Mucosa of rectum (tissue), 2 donors: ENCODE measurements around the gene AMFR.
"Not testable (repeated sequence)": the region's sequence is repeated elsewhere in the genome, so short reads cannot be mapped to it uniquely, and the experiment has no call there.

Experiments
- H3K27ac ChIP-seq, 2 donors: one replicate each; pipeline ENCODE4 v1.7.0; 2013; ENCODE audit warnings: inconsistent platforms in 2 of 2, low read depth in 2 of 2, low read length in 2 of 2
- H3K27me3 ChIP-seq, 2 donors: one replicate each; pipeline ENCODE4 v1.7.0; 2013; ENCODE audit warnings: low read length in 2 of 2; ENCODE audit not compliant: control insufficient read depth in 2 of 2, insufficient read depth in 2 of 2
- H3K36me3 ChIP-seq, 2 donors: one replicate each; pipeline ENCODE4 v1.7.0; 2013; ENCODE audit warnings: low read length in 2 of 2; ENCODE audit not compliant: control insufficient read depth in 2 of 2, insufficient read depth in 2 of 2
- H3K4me1 ChIP-seq, 2 donors: one replicate each; pipeline ENCODE4 v1.7.0; 2013; ENCODE audit warnings: low read length in 2 of 2, mild to moderate bottlenecking in 1 of 2; ENCODE audit not compliant: control insufficient read depth in 2 of 2, insufficient read depth in 2 of 2
- H3K4me3 ChIP-seq, 2 donors: one replicate each; pipeline ENCODE4 v1.7.0; 2013; ENCODE audit warnings: low read length in 2 of 2
- H3K9ac ChIP-seq, 2 donors: one replicate each; pipeline ENCODE4 v1.7.0; 2013; ENCODE audit warnings: low read length in 2 of 2, low read depth in 1 of 2, mild to moderate bottlenecking in 1 of 2
- H3K9me3 ChIP-seq, 2 donors: one replicate each; pipeline ENCODE4 v1.7.0; 2013; ENCODE audit warnings: low read length in 2 of 2; ENCODE audit not compliant: control insufficient read depth in 2 of 2
- donor health status: healthy.
- donor health status: Normal muscosa, but diverticular disease.

AMFR gene

GRCh38 chr16:56399486-56399885, 25.9 kb downstream of the AMFR start:
- Histone ChIP-seq H3K4me1 (no peaks in the 10 kb centered on the region), H3K27me3 (no peaks in the 10 kb centered on the region), H3K4me3 (no peak overlapping the region), H3K27ac (no peak overlapping the region), H3K36me3 (peaks cover 37 to 38% of the 10 kb centered on the region in 2 donors), H3K9ac (no peak overlapping the region), H3K9me3 (no peaks in the 10 kb centered on the region)

GRCh38 chr16:56399047-56399446, 26.3 kb downstream of the AMFR start:
- Histone ChIP-seq H3K9me3 (no peaks in the 10 kb centered on the region), H3K4me1 (no peaks in the 10 kb centered on the region), H3K4me3 (no peak overlapping the region), H3K9ac (no peak overlapping the region), H3K27me3 (no peaks in the 10 kb centered on the region), H3K27ac (no peak overlapping the region), H3K36me3 (peaks cover 32 to 34% of the 10 kb centered on the region in 2 donors)

DNA sequence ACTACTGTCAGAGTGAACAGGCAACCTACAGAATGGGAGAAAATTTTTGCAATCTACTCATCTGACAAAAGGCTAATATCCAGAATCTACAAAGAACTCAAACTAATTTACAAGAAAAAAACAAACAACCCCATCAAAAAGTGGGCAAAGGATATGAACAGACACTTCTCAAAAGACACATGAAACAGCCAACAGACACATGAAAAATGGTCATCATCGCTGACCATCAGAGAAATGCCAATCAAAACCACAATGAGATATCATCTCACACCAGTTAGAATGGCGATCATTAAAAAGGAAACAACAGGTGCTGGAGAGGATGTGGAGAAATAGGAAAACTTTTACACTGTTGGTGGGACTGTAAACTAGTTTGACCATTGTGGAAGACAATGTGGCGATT, 28.6 kb downstream of the AMFR start:
- not testable (repeated sequence) for H3K4me3 ChIP-seq, H3K4me1 ChIP-seq, H3K27ac ChIP-seq, H3K9me3 ChIP-seq, H3K27me3 ChIP-seq, H3K9ac ChIP-seq
- H3K36me3 ChIP-seq: peaks cover 16 to 17% of the 10 kb centered on the region in 2 donors

GRCh38 chr16:56389554-56389953, 35.8 kb downstream of the AMFR start:
- no peaks in the 10 kb centered on the region for H3K4me1 ChIP-seq
- no peaks in the 10 kb centered on the region for H3K9me3 ChIP-seq
- H3K4me3 ChIP-seq: no peak overlapping the region
- H3K9ac ChIP-seq: no peak overlapping the region
- peaks cover 30 to 34% of the 10 kb centered on the region in 2 donors for H3K36me3 ChIP-seq
- no peak overlapping the region for H3K27ac ChIP-seq
- H3K27me3 ChIP-seq: no peaks in the 10 kb centered on the region

DNA sequence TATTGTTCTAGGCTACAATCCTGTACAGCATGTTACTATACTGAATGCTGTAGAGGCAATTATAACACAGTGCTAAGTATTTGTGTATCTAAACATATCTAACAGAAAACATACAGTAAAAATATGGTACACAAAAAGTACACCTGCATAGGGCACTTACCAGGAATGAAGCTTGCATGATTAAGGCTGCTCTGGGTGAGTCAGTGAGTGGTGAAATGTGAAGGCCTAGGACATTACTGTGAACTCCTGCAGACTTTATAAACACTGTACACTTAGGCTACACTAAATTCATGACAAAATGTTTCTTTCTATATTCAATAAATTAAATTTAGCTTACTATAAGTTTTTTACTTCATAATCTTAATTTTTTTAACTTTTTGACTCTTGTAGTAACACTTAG, 37.1 kb downstream of the AMFR start:
- H3K9ac ChIP-seq: no peak overlapping the region
- no peaks in the 10 kb centered on the region for H3K27me3 ChIP-seq
- H3K4me1 ChIP-seq: no peaks in the 10 kb centered on the region
- no peaks in the 10 kb centered on the region for H3K9me3 ChIP-seq
- H3K36me3 ChIP-seq: peaks cover 41 to 44% of the 10 kb centered on the region in 2 donors
- no peak overlapping the region for H3K27ac ChIP-seq
- H3K4me3 ChIP-seq: no peak overlapping the region

- H3K27me3 ChIP-seq: no peaks in the 10 kb centered on the region
- no peak overlapping the region for H3K27ac ChIP-seq
- H3K36me3 ChIP-seq: peaks cover 49 to 52% of the 10 kb centered on the region in 2 donors
- no peak overlapping the region for H3K9ac ChIP-seq
- no peaks in the 10 kb centered on the region for H3K9me3 ChIP-seq
- H3K4me3 ChIP-seq: no peak overlapping the region
- H3K4me1 ChIP-seq: no peaks in the 10 kb centered on the region
Measured at GRCh38 chr16:56387396-56387795, 37.9 kb downstream of the AMFR start.

GRCh38 chr16:56384074-56384721, 41.1 kb downstream of the AMFR start:
- Histone ChIP-seq H3K4me3 (no peak overlapping the region), H3K36me3 (peaks cover 52 to 56% of the 10 kb centered on the region in 2 donors), H3K4me1 (no peaks in the 10 kb centered on the region), H3K27me3 (no peaks in the 10 kb centered on the region), H3K9me3 (peaks cover 0 to 3% of the 10 kb centered on the region in 2 donors), H3K9ac (no peak overlapping the region), H3K27ac (no peak overlapping the region)

GRCh38 chr16:56382901-56383355, 42.4 kb downstream of the AMFR start:
- H3K4me3 ChIP-seq: no peak overlapping the region
- H3K27me3 ChIP-seq: no peaks in the 10 kb centered on the region
- peaks cover 43 to 47% of the 10 kb centered on the region in 2 donors for H3K36me3 ChIP-seq
- H3K4me1 ChIP-seq: no peaks in the 10 kb centered on the region
- H3K27ac ChIP-seq: no peak overlapping the region
- peaks cover 0 to 3% of the 10 kb centered on the region in 2 donors for H3K9me3 ChIP-seq
- no peak overlapping the region for H3K9ac ChIP-seq

- Histone ChIP-seq H3K9ac (no peak overlapping the region), H3K4me1 (no peaks in the 10 kb centered on the region), H3K36me3 (peaks cover 42 to 44% of the 10 kb centered on the region in 2 donors), H3K27ac (no peak overlapping the region), H3K27me3 (no peaks in the 10 kb centered on the region), H3K9me3 (peaks cover 0 to 3% of the 10 kb centered on the region in 2 donors), H3K4me3 (no peak overlapping the region)
Measured at GRCh38 chr16:56382459-56382858, 42.9 kb downstream of the AMFR start.

- H3K9ac ChIP-seq, H3K4me1 ChIP-seq, H3K27ac ChIP-seq, H3K9me3 ChIP-seq, H3K4me3 ChIP-seq, H3K27me3 ChIP-seq: not testable (repeated sequence)
- peaks cover 34 to 40% of the 10 kb centered on the region in 2 donors for H3K36me3 ChIP-seq
Measured at GRCh38 chr16:56380778-56381485, 44.4 kb downstream of the AMFR start.
